OCI-LY3 (cell line): Measurements from ENCODE around the gene GNAI1.

ENCODE experiments used
- CTCF ChIP-seq: fragments of 200-600, 300-600 bp; sonication (generic); IDR thresholded peaks from 2 replicates; pipeline ENCODE4 v1.5.1; 2014; ENCODE audit warnings: antibody characterized with exemption, low read length, low read depth
- EZH2phosphoT487 ChIP-seq: fragments of 200-600 bp; shearing (Covaris generic); IDR thresholded peaks from 2 replicates; pipeline ENCODE4 v1.6.1; 2018; ENCODE audit warnings: antibody characterized with exemption, mixed run types, low read depth

GRCh38 chr7:80134536-80135308 lies at the start of gene GNAI1:
- no peak for TF ChIP-seq CTCF
- no peak for TF ChIP-seq EZH2phosphoT487
